Activated T-cell treated with anti-CD3 and anti-CD28 coated beads for 24 hours (primary cell): ENCODE data around the gene TMC7.

Source experiments
- DNase-seq: peaks from one replicate; pipeline ENCODE4 v3.0.0-alpha.2; 2020; ENCODE audit warnings: low read depth

The TMC7 gene

GRCh38 chr16:19090916-19091315 is 107.2 kb downstream of the TMC7 start:
- DNase-seq, result no peak

DNA sequence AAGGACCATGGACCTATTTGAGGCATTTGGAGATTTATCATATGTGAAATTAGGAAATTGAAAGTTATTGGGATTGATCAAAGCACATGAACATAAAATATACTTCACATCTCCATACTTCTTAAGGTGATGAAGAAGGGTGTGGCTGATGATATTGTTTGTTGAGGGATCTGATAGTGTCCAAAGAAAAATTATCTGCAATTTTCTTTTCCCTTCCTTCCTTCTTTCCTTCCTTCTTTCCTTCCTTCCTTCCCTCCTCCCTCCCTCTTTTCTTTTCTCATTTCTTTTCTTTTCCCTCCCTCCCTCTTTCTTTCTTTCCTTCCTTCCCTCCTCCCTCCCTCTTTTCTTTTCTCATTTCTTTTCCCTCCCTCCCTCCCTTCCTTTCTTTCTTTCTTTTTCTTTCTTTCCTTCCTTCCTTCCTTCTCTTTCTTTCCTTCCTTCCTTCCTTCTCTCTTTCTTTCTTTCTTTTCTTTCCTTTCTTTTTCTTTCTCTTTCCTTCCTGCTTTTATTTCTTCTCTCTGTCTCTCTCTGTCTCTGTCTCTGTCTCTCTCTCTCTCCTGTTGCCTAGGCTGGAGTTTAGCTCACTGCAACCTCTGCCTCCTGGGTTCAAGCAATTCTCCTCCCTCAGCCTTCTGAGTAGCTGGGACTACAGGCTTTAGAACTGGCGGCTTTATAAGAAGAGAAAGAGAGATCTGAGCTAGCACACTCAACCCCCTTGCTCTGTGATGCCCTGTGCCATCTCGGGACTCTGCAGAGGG is 109.1 kb downstream of the TMC7 start:
- no peak for DNase-seq

DNA sequence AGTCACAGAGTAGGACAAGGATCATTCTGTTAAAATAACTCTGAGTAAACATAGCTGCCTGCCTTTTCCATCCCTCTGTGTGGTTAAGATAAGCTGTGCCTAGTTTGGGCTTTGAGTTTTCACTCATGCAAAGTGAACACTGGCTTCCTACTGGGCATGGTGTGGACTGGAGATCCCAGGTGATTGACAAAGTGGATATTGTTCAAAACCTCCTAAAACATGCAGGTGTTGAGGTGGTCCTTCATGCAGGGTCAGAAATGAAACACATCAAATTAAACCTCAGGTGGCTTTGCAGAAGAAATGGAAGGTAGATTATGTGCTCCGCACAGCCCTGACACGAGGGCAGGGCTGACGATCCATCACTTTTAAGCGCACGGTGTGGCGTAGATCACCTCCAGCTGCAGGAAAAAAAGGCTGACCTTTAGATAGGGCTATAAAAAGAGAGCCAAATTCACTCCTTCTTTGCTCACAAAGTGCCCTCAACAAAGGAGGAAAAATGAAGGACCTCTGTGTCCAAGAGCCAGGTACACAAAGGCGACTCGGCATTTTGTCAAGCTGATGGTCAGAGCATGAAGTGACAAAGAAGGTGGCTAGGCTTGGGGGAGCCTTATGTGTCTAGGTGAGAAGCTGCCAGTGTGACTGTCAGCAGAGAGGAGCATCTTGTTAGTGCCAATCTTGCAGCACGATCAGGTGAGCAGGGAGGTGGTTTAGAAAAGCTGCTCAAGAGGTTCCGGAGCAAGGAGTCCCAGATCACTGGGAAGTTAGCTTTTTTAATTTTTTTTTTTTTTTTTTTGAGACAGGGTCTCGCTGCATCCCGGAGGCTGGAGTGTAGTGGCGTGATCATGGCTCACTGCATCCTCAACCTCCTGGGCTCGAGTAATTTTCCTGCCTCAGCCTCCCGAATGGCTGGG is 110.2 kb downstream of the TMC7 start:
- no peak for DNase-seq

DNA sequence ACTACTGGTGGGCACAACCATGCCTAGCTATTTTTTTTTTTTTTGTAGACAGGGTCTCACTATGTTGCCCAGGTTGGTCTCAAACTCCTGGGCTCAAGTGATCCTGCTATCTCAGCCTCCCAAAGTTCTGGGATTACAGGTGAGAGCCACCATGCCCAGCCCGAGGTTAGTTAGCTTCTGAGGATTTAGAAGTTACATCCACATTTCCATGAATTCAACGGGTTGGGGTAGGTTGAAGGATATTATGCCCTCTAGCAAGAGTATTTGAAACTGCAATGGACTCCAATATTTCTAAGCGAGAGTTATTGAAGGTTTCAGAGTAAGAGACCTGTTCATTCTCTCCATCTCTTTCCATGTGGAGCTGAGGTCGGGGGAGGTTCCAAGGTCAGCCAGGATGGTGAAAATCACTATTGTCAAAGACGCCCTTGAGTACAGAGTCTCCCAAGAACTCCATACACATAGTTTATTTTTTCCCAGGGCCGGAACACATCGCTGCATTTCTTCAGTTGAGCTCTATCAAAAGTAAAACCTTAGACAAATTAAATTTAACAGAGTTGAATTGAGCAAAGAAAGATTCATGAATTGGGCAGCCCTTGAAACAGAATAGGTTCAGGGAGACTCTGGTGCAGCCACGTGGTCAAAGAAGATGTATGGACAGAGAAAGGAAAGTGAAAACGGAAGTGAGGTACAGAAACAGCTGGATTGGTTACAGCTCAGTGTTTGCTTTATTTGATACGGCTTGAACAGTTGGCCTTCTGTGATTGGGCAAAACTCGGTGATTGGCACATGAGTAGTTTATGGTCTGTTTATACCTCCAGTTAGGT is 111.0 kb downstream of the TMC7 start:
- DNase-seq, result no peak

GRCh38 chr16:19095654-19096053 is 111.9 kb downstream of the TMC7 start:
- no peak for DNase-seq

GRCh38 chr16:19098173-19098572 is 114.4 kb downstream of the TMC7 start:
- DNase-seq, result no peak

DNA sequence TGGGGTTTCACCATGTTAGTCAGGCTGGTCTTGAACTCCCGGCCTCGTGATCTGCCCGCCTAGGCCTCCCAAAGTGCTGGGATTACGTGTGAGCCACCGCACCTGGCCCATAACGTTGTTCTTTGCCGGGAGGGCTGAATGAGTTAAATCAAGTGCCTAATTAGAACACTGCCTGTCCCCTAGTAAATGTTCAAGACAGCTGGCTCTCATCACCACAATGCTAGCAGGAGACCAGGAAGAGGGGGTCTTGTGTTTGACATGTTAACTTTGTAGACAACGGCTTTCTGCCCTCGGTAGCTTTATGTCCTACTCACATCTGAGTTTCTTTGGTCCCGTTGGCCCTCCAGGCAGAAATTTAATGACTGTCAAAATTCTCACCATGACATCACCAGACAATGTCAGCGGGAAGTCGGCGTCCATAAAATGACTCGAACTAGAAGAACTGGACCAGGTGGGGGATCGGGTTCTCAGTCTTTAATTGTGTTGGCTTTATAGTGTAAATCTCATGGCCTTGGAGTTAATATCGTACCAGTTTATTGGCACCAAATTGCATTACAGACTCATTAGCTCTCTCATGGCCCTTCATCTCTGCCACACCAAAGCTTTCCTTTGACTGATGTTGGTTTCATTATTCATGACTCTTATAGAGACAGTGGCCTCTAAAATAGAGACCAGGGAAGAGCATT is 118.6 kb downstream of the TMC7 start:
- DNase-seq, result no peak

DNA sequence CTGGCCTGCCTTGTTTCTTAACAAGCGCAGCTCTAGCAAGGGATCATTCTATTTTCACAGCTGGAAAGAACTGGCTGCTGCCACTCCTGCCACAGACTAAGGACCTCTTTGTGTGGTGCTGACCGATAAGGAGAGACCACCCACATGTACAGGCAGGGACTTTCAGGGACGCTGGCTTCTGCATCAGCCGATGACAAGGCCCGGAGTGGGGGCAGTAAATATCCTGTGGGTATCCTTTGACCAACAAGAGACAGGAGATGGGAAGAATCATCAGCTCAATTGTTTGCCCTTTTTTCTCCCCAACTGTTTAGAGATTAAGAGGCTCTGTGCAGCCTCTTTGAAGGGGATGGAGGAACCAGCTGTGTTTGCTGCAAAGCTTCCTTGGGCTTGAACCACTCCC is 120.9 kb downstream of the TMC7 start:
- no peak for DNase-seq

DNA sequence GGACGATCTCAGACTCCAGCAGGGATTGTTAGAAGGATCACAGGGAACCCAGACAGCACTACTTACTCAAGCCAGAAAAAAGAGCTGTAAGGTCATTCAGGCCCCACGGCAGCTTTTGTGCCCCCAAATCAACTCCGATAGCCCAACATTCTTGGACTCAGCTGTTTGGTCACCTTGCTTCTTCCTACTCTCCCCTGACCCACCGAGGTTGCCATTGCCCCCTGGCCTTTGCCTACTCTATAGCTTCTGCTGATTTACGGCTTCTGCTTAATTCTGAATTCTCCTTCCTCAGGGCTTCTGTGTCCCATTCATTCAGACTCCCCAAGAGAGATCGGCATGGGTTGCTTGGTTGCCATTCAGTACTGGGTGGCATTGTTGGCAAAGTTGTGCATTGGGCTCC is 121.4 kb downstream of the TMC7 start:
- no peak for DNase-seq

DNA sequence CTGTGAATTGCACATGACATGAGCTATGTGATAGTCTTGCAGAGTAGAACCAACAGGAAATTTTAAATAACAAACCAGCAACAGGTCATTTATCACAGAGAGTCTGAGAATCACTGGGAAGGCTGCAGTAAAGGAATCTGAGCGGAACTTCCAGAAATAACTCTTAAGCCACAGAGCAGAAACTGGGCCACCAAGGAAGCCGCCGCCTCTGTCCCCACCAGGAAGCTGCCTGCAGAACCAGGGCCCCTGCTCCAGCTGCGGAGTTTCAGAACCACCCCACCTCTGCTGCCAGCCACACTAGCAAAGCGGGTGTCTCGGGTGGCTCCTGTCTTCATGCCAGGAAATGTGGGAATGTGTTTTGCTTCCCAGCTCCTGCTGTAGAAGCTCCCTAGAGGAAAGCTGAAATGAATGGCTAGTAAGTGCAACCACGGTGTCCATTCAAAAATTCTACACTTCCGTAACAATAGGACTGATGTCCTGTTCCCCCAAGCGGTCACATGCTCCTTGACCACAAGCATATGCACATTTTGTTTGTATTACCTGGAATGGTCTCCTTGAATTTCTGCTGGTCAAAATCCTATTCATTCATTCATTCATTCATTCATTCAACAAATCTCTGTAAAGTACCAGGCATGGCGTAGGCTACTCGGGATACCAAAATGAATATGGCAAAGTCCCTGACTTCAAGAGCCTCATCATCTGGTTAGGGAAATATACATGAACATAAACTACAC is 122.3 kb downstream of the TMC7 start:
- no peak for DNase-seq

DNA sequence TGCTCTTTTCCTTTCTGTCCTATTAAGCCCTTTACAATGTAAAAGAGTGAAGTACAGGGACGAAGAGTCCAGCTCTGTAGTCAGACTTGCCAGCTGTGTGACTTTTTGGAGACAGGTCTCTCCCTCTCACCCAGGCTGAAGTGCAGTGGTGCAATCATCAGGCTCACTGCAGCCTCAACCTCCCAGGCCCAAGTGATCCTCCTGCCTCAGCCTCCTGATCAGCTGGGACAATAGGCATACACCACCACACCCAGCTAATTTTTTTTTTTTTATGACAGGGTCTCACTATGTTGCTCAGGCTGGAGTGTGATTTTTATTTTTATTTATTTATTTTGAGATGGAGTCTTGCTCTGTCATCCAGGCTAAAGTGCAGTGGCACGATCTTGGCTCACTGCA is 122.9 kb downstream of the TMC7 start:
- DNase-seq, result no peak

DNA sequence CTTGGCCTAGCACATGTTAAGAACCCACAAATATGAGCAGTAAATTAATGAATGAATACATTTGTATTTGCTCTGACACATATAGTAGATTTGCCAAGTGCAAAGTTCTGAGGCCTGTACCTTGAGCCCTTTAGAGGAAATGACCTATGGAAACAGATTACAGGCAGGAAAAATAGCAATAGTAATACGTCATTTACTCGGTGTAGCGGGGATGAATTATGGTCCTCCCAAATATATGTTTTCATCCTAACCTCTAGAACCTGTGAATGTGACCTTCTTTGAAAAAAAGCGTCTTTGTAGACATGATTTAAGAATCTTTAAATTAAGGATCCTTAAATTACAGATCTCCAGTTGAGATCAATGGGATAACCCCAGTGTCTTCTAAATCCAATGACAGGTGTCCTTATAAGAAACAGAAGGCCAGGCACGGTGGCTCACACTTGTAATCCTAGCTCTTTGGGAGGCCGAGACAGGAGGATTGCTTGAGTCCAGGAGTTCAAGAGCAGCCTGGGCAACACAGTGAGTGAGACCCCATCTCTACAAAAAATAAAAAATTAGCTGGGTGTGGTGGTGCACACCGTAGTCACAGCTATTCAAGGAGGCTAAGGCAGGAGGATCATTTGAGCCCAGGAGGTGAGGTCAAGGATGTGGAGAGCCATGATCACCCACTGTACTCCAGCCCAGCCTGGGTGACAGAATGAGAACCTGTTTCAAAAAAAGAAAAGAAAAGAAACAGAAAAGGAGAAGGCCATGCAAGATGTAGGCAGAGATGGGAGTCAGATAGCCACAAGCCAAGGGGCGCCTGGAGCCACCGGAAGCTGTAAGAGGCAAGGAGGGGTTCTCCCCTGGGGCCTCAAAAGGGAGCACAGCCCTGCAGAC is 124.9 kb downstream of the TMC7 start:
- DNase-seq, result no peak

DNA sequence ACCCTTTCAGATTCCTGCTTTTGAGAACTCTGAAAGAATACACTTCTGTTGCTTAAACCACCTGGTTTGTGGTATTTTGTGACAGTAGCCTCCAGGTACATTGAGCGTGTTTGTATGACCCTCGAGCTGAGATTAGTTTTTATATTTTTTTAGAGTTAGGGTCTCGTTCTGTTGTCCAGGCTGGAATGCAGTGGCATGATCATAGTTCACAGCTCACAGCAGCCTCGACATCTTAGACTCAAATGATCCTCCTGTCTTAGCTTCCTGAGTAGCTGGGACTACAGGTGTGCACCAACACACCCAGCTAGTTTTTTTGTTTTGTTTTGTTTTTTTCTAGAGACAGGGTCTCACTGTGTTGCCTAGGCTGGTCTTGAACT is 125.5 kb downstream of the TMC7 start:
- DNase-seq, result no peak

GRCh38 chr16:19110537-19111360 is 127.0 kb downstream of the TMC7 start:
- DNase-seq, result no peak

- DNase-seq, result no peak
These were observed 128.3 kb downstream of the TMC7 start for GRCh38 chr16:19112099-19112407.
